HG03060 (cell line): ENCODE data around the gene GPR39.

Experiments used
- ATAC-seq: cut with Tn5 transposase; IDR thresholded peaks from one replicate; pipeline ENCODE4 v1.9.1; 2021; ENCODE audit warnings: low read depth, moderate number of reproducible peaks; ENCODE audit not compliant: unreplicated experiment

GPR39 gene

DNA sequence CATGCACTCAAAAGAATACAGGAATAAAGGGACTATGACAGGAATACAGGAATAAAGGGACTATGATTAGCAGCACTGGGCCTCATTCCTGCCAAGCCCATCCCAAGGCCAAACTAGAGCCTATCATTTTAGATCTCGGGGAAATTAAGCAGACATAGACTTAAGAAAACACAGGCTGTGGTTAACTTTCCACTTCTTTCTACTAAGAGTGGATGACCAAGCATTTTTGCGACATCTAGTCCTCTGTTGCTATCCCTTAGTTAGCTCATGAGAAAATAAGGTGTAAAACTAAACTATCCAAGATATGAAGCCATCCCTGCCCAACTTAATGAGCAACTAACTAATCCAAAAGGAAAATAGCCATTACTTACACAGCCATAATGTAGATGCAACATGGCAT, 247.5 kb downstream of the GPR39 start:
- no peak for ATAC-seq

GRCh38 chr2:132665401-132666140, 249.0 kb downstream of the GPR39 start:
- no peak for ATAC-seq

DNA sequence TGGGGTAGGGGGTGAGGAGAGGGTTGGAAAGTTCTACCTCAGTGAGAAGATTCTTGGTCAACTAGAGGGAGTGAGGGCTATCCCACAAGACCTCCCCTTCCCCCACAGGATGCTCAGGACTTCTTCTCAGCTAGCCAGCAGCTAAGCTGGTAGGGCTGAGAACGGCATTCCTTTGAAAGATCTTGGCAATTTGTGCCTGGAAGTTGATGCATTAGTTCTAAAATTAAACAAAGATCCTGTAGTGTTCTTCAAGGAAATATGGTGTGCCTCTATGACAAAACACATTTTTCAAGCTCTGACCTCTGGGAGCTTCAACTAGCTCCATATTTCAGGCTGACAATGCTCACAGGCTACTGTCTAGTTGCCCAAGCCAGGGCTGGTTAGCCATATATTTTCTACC, 251.1 kb downstream of the GPR39 start:
- no peak for ATAC-seq

GRCh38 chr2:132668189-132668823, 251.7 kb downstream of the GPR39 start:
- ATAC-seq, result no peak

DNA sequence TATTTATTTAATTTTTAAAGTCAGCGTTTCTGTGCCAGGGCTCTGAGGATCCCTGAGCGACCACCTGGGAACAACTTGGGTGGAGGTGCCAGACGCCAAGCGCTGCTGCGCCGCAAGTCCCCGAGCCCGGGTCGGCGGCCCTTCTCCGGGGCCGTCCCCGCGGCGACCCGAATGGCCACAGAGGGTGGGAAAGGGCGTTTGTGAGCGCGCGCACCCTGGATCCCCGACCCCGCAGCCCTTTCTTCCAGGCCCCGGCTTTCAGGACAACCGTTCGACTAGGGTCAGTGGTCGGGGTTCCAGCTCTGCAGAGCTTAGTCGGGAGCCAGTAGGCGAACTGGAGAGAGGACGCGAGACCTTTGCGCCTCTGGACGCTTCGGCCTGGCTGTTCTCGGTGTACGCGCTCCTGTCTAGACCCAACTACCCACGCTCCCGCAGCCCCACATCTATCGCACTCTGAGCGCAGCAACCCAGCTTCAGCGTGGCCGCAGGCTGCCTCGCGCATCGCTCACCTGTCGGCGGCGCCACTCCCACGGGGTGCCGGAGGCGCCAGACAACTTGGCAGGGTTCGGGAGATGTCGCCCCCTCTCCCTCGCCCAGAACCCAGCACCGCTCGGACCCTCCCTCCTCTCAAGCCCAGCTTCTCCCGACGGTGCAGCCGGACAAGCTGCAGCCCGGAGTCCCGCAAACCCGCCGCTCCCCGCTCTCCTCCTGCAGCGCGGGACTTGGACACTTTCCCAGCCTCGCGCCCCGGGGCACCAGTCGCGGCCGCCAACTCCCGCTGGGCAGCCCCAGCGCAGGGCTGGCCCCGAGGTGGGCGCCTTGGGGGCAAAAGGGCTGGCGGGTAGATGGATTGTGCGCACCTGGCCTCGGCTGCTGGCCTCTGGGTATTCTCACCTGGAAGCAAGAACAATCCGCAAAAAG, 252.6 kb downstream of the GPR39 start:
- no peak for ATAC-seq

- no peak for ATAC-seq
Observed at GRCh38 chr2:132669908-132670495, 253.4 kb downstream of the GPR39 start, which contains the start of gene LYPD1. LYPD1 (minus strand) TSS chr2:132670205; CDS start chr2:132669932, 273 bp downstream.

- no peak for ATAC-seq
Observed at GRCh38 chr2:132670496-132671150, 254.0 kb downstream of the GPR39 start.

DNA sequence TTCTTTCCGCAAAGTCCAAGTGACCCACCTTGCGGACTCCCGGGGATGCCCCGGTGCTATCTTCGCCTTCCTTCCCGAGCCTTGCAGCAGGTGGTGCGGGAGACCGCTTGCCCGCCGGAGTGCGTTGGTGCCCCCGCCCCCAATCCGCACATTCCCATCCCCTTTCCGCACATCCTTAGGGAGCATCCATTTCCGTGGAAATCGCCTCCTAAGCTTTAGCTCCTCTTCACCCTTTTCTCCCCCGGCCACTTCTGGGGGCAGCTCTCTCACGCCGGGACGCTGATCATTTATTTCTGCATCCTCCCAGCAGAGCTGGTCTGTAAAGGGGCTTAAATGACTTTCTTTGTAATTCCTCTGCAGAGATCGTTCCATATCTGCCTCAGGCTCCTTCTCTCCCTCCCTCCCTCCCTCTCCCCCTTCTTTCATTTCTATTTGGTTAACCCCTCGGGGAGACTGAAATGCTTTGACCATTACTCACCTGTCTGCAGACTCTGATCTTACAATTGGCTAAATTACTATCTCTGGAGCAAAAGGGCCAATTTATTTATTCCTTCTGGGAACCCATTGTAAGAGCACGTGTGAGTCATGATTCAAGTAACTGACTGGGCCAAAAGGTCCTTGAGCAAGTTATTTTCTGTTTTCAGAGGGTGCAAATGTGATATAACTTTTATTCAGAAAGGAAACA, 254.7 kb downstream of the GPR39 start:
- ATAC-seq, result no peak

DNA sequence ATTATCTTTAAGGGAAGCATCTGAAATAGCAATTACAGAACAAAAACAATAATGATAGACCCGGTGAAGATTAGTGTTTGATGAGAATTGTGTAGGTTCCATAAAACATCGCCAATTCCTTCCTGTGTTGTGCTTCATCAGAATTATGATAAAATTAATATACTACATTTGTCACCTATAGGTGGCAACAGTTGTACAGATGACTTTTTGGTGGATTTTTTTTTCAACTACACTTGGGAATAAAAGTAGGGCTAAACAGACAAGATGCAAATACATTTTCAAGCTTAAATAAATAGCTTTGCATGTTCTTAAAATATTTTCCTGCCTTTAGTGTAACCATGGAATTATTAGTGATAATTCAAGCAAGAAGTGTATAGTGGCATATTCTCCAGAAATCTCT, 260.4 kb downstream of the GPR39 start:
- no peak for ATAC-seq

DNA sequence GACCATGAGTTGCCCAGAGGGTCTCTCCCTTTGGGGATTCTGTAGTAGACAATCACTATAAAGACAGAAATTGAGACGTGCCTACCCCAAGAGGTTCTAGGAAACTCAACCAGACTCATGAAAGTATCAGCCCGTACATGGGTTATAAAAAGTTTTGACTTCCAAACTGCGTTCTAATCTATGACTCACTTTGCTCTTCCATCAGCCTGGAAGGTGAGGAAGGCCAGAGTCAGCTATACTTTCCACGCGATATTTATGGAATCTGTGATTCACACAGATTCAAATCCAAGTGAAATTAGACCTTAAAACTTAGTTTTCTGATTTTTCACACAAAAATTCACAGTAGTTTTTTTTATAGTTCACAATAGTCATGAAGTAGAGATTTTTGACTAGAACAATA, 261.1 kb downstream of the GPR39 start:
- no peak for ATAC-seq

DNA sequence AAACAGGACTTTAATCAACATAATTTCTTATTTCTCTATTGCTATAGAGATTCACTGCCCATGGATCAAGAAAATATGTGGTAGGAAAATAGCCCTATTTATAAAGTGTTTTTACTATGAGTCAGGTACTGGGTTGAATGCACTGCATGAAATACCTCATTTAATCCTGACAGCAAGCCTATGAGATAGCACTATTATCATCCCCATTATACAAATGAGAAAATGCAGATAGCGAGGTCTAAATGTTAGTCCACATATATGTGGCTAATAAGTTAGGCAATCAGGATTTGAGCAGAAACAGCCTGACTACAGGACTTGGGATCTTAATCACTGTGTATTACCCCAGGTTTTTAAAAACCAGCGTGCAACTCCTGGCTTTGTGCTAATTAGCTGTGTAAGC, 261.9 kb downstream of the GPR39 start:
- ATAC-seq, result no peak

GRCh38 chr2:132680544-132680943, 263.9 kb downstream of the GPR39 start:
- no peak for ATAC-seq

DNA sequence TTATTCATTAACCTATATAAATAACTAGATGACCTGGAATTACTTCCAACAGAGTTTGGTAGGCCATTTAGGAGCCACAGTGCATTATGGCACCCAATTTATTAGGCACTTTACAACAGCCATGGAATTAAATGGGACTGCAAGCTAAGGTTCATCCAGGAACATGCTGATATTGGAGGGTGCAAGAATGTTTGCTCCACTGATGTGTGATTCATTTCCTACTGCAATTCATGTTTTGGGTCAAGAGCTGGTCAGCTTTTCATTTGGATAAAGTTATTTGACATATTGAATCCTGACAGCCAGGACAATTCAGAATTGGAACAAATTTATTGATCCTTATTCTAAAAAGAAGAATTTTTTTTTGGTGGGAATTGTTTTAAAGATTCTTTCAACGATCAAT, 265.2 kb downstream of the GPR39 start:
- ATAC-seq, result no peak

- no peak for ATAC-seq
Observed at GRCh38 chr2:132690664-132691303, 274.2 kb downstream of the GPR39 start.

GRCh38 chr2:132691556-132691955, 275.0 kb downstream of the GPR39 start:
- no peak for ATAC-seq

DNA sequence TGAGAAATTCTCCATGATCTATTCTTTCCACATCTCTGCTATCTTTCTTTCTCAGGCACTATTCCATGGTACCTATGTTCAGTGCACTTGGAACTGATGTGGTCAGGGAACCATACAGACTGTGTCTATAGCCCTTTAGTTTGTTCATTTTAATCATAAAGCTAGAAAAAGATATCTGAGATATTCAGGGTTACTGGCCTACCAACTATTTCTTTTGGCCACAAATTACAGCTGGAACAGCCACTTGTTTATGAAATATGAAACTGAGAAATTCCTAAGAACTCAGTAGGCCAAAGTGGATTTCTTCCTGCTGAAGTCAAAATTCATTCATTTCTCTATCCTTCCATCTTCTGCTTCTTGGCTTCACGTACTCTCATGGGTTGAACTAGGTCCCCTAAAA, 276.2 kb downstream of the GPR39 start:
- no peak for ATAC-seq
